Pancreas (tissue), 10 donors: Measurements from ENCODE around the gene PCGF1. TPM values are rescaled to one million over a fixed set of nuclear protein-coding genes. Genes with fewer than 3 reads are reported as not detected.

ENCODE experiments used
- ATAC-seq, 4 donors: fragments of 200-7000 bp; cut with Tn5 transposase; one replicate each; pipeline versions ENCODE4 v1.8.0 to v1.9.1; 2020; ENCODE audit warnings: mild to moderate bottlenecking in 4 of 4, moderate library complexity in 4 of 4
- DNase-seq, 6 donors: peaks; one replicate each; pipeline ENCODE4 v3.0.0-alpha.2; 2020
- FAIRE-seq: peaks from 2 replicates; lab custom pipeline; 2012; peaks lifted over from hg19 to GRCh38; lab: Jason Lieb, UNC
- H3K27ac ChIP-seq, 4 donors: fragments of 200-600 bp; sonication (generic); 1 replicate in 3 of 4; 2 replicates in 1 of 4; pipeline versions ENCODE4 v1.5.0 to v1.8.0; 2020
- H3K27me3 ChIP-seq, 4 donors: fragments of 200-600 bp; one replicate each; pipeline ENCODE4 v1.8.0; 2021
- H3K36me3 ChIP-seq, 3 donors: fragments of 200-600 bp; sonication (generic) in 1 of 3; one replicate each; pipeline versions ENCODE4 v1.5.0 to v1.8.0; 2020 to 2021
- H3K4me1 ChIP-seq, 3 donors: fragments of 200-600 bp; one replicate each; pipeline ENCODE4 v1.8.0; 2021
- H3K4me3 ChIP-seq, 4 donors: fragments of 200-600 bp; sonication (generic) in 2 of 4; one replicate each; pipeline versions ENCODE4 v1.5.0 to v1.8.0; 2020 to 2021
- H3K9me3 ChIP-seq, 4 donors: fragments of 200-600 bp; one replicate each; pipeline ENCODE4 v1.8.0; 2021
- WGBS, 2 donors: extraction: QIAGEN DNeasy Blood & Tissue Kit; methylation state at CpG; one replicate each; pipeline ENCODE4 v1.1.7; 2013; 5-methylcytosine and 5-hydroxymethylcytosine counted together
- intact Hi-C, 3 donors: fragments of 100-400 bp; cut with DNase I; formaldehyde crosslinking; loops; one replicate each; pipeline versions ENCODE4 v1.11.1 to v1.14.2; 2022
- polyA plus RNA-seq, 2 donors: library from polyadenylated mRNA; stranded (reverse); fragments of 200-250 nt; gene quantifications; one replicate each; pipeline ENCODE4 v1.2.3, GENCODE V29; 2013
- total RNA-seq, 6 donors: library from RNA; stranded (reverse); fragmentation: NEBNext Ultra II Directional in 4 of 6; extraction: Animal tissue kit (Norgen Biotek cat#: 25700) in 4 of 6; gene quantifications; one replicate each; pipeline versions ENCODE4 v1.2.1 to v1.2.4, GENCODE V29; 2021 to 2023
- TF ChIP-seq, protein P1 (sequence below), 4 donors: fragments of 200-600 bp; sonication (generic) in 3 of 4; IDR thresholded peaks; one replicate each; pipeline versions ENCODE4 v1.5.0 to v1.8.0; 2021; ENCODE audit warnings: antibody characterized with exemption in 4 of 4
- donor health status: healthy with polysubstance abuse.
- donor health status: DM: no; HTN: no; CAD: no; lungs with moderate emphysema.
- donor health status: DM: no; HTN: no; CAD: no.
- donor health status: control.
- donor health status: control.
- donor health status: Bipolar disorder and iron deficiency.
- donor health status: DM: yes; HTN: yes; CAD: no.
- donor health status: DM: no; HTN: no; CAD: no.
- donor health status: DM: no; HTN: no; CAD: no.
- donor health status: DM: yes; HTN: yes; CAD: no.

Gene PCGF1
- total and polyA plus RNA-seq, 8 donors: 8.8 to 16.4 (median 12.4) TPM

DNA sequence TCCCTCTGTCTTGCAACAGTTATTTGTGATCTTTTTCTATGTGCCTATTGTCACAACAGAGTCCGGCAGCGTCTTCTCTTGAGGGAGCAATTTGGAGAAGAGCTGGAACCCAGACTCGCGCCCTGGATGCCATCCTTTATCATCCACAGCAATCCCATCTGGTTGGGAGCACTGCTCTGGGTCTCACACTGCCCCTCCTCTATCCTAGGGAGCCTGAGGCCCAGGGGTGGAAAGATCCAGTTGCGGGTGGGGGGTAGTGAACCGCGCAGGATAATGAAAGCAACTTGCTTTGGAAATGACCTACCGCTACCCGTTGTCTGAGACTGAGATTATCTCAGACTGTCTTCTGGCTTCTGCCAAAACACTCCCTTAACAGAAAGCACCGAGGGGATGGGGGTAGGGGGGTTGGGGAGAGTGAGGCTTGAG, 48.5 kb downstream of the PCGF1 start:
- peak overlapping the region; percentile 59 to 70 (median 65) for H3K4me3 ChIP-seq
- intact Hi-C loops: no loop called here
- WGBS, 2 donors: 0 to 1% methylated on average over 10 of the region's 10 CpGs
- H3K9me3 ChIP-seq: no peaks in the 10 kb centered on the region
- FAIRE-seq (no peak), DNase-seq (no peak), ATAC-seq (no peak)
- H3K27me3 ChIP-seq: no peaks in the 10 kb centered on the region
- TF ChIP-seq, protein P1, sequence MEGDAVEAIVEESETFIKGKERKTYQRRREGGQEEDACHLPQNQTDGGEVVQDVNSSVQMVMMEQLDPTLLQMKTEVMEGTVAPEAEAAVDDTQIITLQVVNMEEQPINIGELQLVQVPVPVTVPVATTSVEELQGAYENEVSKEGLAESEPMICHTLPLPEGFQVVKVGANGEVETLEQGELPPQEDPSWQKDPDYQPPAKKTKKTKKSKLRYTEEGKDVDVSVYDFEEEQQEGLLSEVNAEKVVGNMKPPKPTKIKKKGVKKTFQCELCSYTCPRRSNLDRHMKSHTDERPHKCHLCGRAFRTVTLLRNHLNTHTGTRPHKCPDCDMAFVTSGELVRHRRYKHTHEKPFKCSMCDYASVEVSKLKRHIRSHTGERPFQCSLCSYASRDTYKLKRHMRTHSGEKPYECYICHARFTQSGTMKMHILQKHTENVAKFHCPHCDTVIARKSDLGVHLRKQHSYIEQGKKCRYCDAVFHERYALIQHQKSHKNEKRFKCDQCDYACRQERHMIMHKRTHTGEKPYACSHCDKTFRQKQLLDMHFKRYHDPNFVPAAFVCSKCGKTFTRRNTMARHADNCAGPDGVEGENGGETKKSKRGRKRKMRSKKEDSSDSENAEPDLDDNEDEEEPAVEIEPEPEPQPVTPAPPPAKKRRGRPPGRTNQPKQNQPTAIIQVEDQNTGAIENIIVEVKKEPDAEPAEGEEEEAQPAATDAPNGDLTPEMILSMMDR (IDR thresholded peaks at IDR 0.05): no peak
- H3K36me3 ChIP-seq: peaks cover 0 to 9% (median 0%) of the 10 kb centered on the region in 3 donors
- peak overlapping the region; percentile 48 to 74 (median 66) for H3K27ac ChIP-seq
- H3K4me1 ChIP-seq: peaks cover 14 to 24% (median 17%) of the 10 kb centered on the region in 3 donors

DNA sequence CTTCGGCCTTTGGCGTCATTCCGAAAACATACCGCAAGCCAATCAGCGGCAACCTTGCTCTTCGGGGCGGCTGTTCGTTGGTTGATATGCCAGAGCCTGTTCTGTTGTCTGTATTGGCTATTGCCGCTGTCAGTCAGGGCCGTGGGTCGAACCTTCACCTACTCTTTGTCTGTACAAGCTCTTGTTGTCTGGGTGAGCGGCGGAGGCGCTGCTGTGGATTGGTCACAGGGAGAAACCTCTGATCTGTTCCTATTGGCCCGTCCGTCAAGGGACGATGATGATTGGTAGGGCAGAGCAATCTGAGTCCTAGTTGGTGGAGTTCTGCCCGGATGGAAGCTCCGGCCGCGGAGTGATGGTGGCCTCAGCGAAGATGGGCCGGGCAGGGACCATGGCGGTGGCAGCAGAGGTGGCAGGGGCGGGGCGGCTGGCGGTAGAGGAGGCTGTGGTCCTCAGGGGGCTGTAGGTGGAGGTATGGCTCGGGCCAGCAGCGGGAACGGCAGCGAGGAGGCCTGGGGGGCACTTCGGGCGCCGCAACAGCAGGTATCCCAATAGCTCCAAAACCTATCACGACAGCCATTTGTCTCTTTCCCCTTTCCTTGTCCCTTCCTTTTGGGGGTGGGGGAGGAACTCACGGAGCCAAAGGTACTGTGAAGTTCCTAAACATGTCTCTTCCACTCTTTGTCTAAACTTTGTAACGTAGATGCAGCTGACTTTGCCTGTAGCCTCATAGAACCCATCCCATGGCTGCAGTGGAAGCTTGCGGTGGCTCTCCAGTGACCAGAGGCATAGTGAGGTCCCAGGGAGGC, 49.2 kb downstream of the PCGF1 start, which contains the start of gene WBP1:
Gene WBP1 (plus strand): TSS at position 307 of the 806 bp plus-strand sequence. CDS start 165 bp downstream, at position 472.
- WGBS, 2 donors: 0 to 2% methylated on average over 36 to 38 of the region's 38 CpGs
- Histone ChIP-seq H3K27ac (peak within 1 kb of the TSS; percentile 86 to 99 (median 95)), H3K27me3 (no peaks in the 10 kb centered on the region), H3K4me3 (peak within 1 kb of the TSS; percentile 59 to 70 (median 65)), H3K36me3 (peaks cover 0 to 9% (median 0%) of the 10 kb centered on the region in 3 donors), H3K9me3 (no peaks in the 10 kb centered on the region), H3K4me1 (peaks cover 14 to 24% (median 16%) of the 10 kb centered on the region in 3 donors)
- TF ChIP-seq, protein P1 (IDR thresholded peaks at IDR 0.05): no peak
- intact Hi-C loops: no loop called here
- peak; percentile 84 to 92 (median 86) for ATAC-seq
- peak; percentile 92 to 100 (median 100) for DNase-seq
- FAIRE-seq: peak; percentile 97

DNA sequence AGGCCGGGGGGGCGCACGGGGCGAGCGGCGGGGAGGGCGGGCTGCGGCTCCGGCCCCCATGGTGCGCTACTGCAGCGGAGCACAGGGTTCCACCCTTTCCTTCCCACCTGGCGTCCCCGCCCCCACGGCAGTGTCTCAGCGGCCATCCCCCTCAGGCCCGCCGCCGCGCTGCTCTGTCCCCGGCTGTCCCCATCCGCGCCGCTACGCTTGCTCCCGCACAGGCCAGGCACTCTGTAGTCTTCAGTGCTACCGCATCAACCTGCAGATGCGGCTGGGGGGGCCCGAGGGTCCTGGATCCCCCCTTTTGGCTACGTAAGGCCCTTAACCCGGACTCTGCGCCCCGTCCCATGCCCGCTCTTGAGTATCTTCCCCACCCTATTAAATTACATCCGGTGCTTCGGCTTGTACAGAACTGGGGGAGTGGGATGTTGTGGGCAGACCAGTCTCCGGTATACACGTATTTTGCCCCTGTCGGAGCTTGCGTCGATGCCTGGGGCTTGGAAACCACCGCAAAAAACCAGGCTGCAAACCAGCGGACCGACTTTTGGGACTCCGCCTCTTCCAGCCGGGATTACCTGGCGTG, 49.9 kb downstream of the PCGF1 start:
- H3K9me3 ChIP-seq: no peaks in the 10 kb centered on the region

DNA sequence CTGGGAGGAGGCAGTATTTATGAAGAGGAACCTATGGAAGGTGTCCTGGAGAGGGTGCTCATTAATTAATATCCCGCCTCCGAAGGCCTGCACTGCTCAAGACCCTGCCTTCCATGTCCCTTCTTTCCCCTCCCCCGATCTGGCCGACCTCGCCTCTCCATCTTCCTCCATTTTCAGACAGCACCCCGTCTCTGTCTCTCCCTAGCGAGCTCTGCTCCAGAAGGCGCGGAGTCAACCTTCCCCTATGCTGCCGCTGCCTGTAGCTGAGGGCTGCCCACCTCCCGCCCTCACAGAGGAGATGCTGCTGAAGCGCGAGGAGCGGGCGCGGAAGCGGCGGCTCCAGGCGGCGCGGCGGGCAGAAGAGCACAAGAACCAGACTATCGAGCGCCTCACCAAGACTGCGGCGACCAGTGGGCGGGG, 50.4 kb downstream of the PCGF1 start:
- ATAC-seq: no peak
- 1 to 2% methylated on average over 21 to 27 of the region's 27 CpGs for WGBS, 2 donors
- Histone ChIP-seq H3K36me3 (peaks cover 0 to under 1% (median 0%) of the 10 kb centered on the region in 3 donors), H3K27me3 (no peaks in the 10 kb centered on the region), H3K27ac (peak overlapping the region; percentile 86 to 99 (median 95)), H3K4me1 (peaks cover 14 to 24% (median 16%) of the 10 kb centered on the region in 3 donors), H3K9me3 (no peaks in the 10 kb centered on the region), H3K4me3 (peak overlapping the region; percentile 36 to 63 (median 58))
- DNase-seq: no peak
- no peak for FAIRE-seq
- intact Hi-C loops: no loop called here
- TF ChIP-seq, protein P1 (IDR thresholded peaks at IDR 0.05): no peak

More for the DNA sequence above, 49.9 kb downstream of the PCGF1 start:
- 0% methylated on average over 33 to 46 of the region's 46 CpGs for WGBS, 2 donors
- Histone ChIP-seq H3K36me3 (peaks cover 0 to 5% (median 0%) of the 10 kb centered on the region in 3 donors), H3K4me3 (peak overlapping the region; percentile 36 to 63 (median 58)), H3K27ac (peak overlapping the region; percentile 86 to 99 (median 95)), H3K4me1 (peaks cover 14 to 24% (median 16%) of the 10 kb centered on the region in 3 donors), H3K27me3 (no peaks in the 10 kb centered on the region)
- ATAC-seq: peak; percentile 29 to 60 (median 54)
- no peak for FAIRE-seq
- intact Hi-C loops: no loop called here
- TF ChIP-seq, protein P1 (IDR thresholded peaks at IDR 0.05): no peak
- DNase-seq: peak; percentile 66 to 86 (median 79)

Other genes with a start within 250 kb of the PCGF1 start
- gene SLC4A5, start 164.3 kb downstream of the PCGF1 start, total RNA-seq: 1 to 10 TPM in 5 of 6 donors, under 1 TPM in 1; 0.60 to 2.2 (median 1.4) TPM
- gene SLC4A5, start 164.3 kb downstream of the PCGF1 start, polyA plus RNA-seq: 1 to 10 TPM; 1.2 to 1.8 TPM
- 10 to 100 TPM; 37.7 to 64.3 (median 48.1) TPM for gene DCTN1, start 127.4 kb downstream of the PCGF1 start, total RNA-seq
- gene DCTN1, start 127.4 kb downstream of the PCGF1 start, polyA plus RNA-seq: 10 to 100 TPM; 75.9 to 84.7 TPM
- 1 to 10 TPM in 5 of 6 donors, under 1 TPM in 1; 0.87 to 2.7 (median 1.5) TPM for gene C2orf81, start 86.1 kb downstream of the PCGF1 start, total RNA-seq
- gene C2orf81, start 86.1 kb downstream of the PCGF1 start, polyA plus RNA-seq: 1 to 10 TPM; 5.4 to 6.5 TPM
- gene WDR54, start 86.0 kb downstream of the PCGF1 start, total RNA-seq: 1 to 10 TPM; 3.1 to 6.2 (median 3.7) TPM
- gene WDR54, start 86.0 kb downstream of the PCGF1 start, polyA plus RNA-seq: 10 to 100 TPM in 1 of 2 donors, 1 to 10 TPM in 1; 6.6 to 22.8 TPM
- gene RTKN, start 65.8 kb downstream of the PCGF1 start, total RNA-seq: 10 to 100 TPM; 20.7 to 45.5 (median 29.7) TPM
- 10 to 100 TPM; 63.4 to 63.7 TPM for gene RTKN, start 65.8 kb downstream of the PCGF1 start, polyA plus RNA-seq
- 10 to 100 TPM; 17.1 to 38.8 (median 28.3) TPM for gene INO80B, start 52.6 kb downstream of the PCGF1 start, total RNA-seq
- gene INO80B, start 52.6 kb downstream of the PCGF1 start, polyA plus RNA-seq: 10 to 100 TPM; 51.8 to 68.7 TPM
- 10 to 100 TPM; 29.1 to 50.4 (median 37.4) TPM for gene WBP1, start 49.3 kb downstream of the PCGF1 start, total RNA-seq
- 100 to 1,000 TPM in 1 of 2 donors, 10 to 100 TPM in 1; 85.8 to 149 TPM for gene WBP1, start 49.3 kb downstream of the PCGF1 start, polyA plus RNA-seq
- 10 to 100 TPM; 27.7 to 49.5 (median 36.6) TPM for gene MOGS, start 42.3 kb downstream of the PCGF1 start, total RNA-seq
- gene MOGS, start 42.3 kb downstream of the PCGF1 start, polyA plus RNA-seq: 10 to 100 TPM; 47.1 to 59.9 TPM
- gene MRPL53, start 35.0 kb downstream of the PCGF1 start, total RNA-seq: 10 to 100 TPM; 37.6 to 60.0 (median 39.4) TPM
- gene MRPL53, start 35.0 kb downstream of the PCGF1 start, polyA plus RNA-seq: 10 to 100 TPM; 52.3 to 54.6 TPM
- gene CCDC142, start 24.7 kb downstream of the PCGF1 start, total RNA-seq: 10 to 100 TPM in 1 of 6 donors, 1 to 10 TPM in 5; 4.9 to 11.6 (median 5.7) TPM
- 10 to 100 TPM in 1 of 2 donors, 1 to 10 TPM in 1; 5.7 to 14.0 TPM for gene CCDC142, start 24.7 kb downstream of the PCGF1 start, polyA plus RNA-seq
- 10 to 100 TPM; 10.1 to 17.2 (median 11.3) TPM for gene TTC31, start 24.6 kb downstream of the PCGF1 start, total RNA-seq
- 10 to 100 TPM; 18.1 to 21.2 TPM for gene TTC31, start 24.6 kb downstream of the PCGF1 start, polyA plus RNA-seq
- gene LBX2, start 8.1 kb downstream of the PCGF1 start, total RNA-seq: 1 to 10 TPM in 3 of 6 donors, under 1 TPM in 3; 0.21 to 2.3 (median 0.85) TPM
- 1 to 10 TPM; 1.3 TPM for gene LBX2, start 8.1 kb downstream of the PCGF1 start, polyA plus RNA-seq
- gene TLX2, start 6.8 kb upstream of the PCGF1 start, total RNA-seq: not detected
- gene TLX2, start 6.8 kb upstream of the PCGF1 start, polyA plus RNA-seq: under 1 TPM in 1 of 2 donors, not detected in 1; 0.12 TPM
- gene DQX1, start 18.5 kb upstream of the PCGF1 start, total RNA-seq: under 1 TPM in 1 of 6 donors, not detected in 5; 0.16 TPM
- gene DQX1, start 18.5 kb upstream of the PCGF1 start, polyA plus RNA-seq: under 1 TPM; 0.07 to 0.15 TPM
- gene AUP1, start 22.0 kb upstream of the PCGF1 start, total RNA-seq: 10 to 100 TPM; 62.1 to 91.0 (median 67.9) TPM
- gene AUP1, start 22.0 kb upstream of the PCGF1 start, polyA plus RNA-seq: 100 to 1,000 TPM; 246 to 258 TPM
- 10 to 100 TPM in 4 of 6 donors, 1 to 10 TPM in 2; 8.5 to 17.6 (median 10.8) TPM for gene HTRA2, start 22.2 kb upstream of the PCGF1 start, total RNA-seq
- 10 to 100 TPM; 16.9 to 24.3 TPM for gene HTRA2, start 22.2 kb upstream of the PCGF1 start, polyA plus RNA-seq
- gene LOXL3, start 46.2 kb upstream of the PCGF1 start, total RNA-seq: 1 to 10 TPM in 4 of 6 donors, under 1 TPM in 2; 0.35 to 7.5 (median 1.2) TPM
- 1 to 10 TPM; 2.0 TPM for gene LOXL3, start 46.2 kb upstream of the PCGF1 start, polyA plus RNA-seq
- gene DOK1, start 47.0 kb upstream of the PCGF1 start, total RNA-seq: 10 to 100 TPM in 1 of 6 donors, 1 to 10 TPM in 5; 5.7 to 14.0 (median 7.4) TPM
- gene DOK1, start 47.0 kb upstream of the PCGF1 start, polyA plus RNA-seq: 1 to 10 TPM; 7.1 to 8.5 TPM
- gene M1AP, start 140.6 kb upstream of the PCGF1 start, total RNA-seq: under 1 TPM; 0.13 to 0.66 (median 0.27) TPM
- gene M1AP, start 140.6 kb upstream of the PCGF1 start, polyA plus RNA-seq: under 1 TPM; 0.11 to 0.45 TPM
- gene SEMA4F, start 146.6 kb upstream of the PCGF1 start, total RNA-seq: 1 to 10 TPM; 1.9 to 5.9 (median 3.1) TPM
- 1 to 10 TPM; 1.9 to 2.9 TPM for gene SEMA4F, start 146.6 kb upstream of the PCGF1 start, polyA plus RNA-seq